HepG2 (cell line): ENCODE data around the gene POPDC2. TPM values are rescaled to one million over a fixed set of nuclear protein-coding genes. Genes with fewer than 3 reads are reported as not detected.

Source experiments
- AHDC1 ChIP-seq: sonication (generic); formaldehyde crosslinking; IDR thresholded peaks from 2 replicates; pipeline ENCODE4 v1.5.1; 2020; ENCODE audit warnings: mild to moderate bottlenecking, missing genetic modification reagents, borderline replicate concordance
- BCL6 ChIP-seq: IDR thresholded peaks from 2 replicates; pipeline ENCODE4 v1.6.1; 2016; ENCODE audit warnings: missing genetic modification reagents, missing compliant biosample characterization
- CBFB ChIP-seq: sonication (generic); formaldehyde crosslinking; IDR thresholded peaks from 2 replicates; pipeline ENCODE4 v1.4.0; 2020; ENCODE audit warnings: missing genetic modification reagents
- ELF1 ChIP-seq: sonication (generic); formaldehyde crosslinking; IDR thresholded peaks from 2 replicates; pipeline ENCODE4 v1.4.0; 2020; ENCODE audit warnings: missing genetic modification reagents
- GABPA ChIP-seq, 2 experiments: IDR thresholded peaks; 2 replicates each; pipeline ENCODE4 v1.6.1; 2011 to 2016; ENCODE audit warnings: low read depth in 2 of 2, low read length in 1 of 2, missing biosample characterization in 1 of 2, missing genetic modification characterization in 1 of 2
- KAT7 ChIP-seq: IDR thresholded peaks from 2 replicates; pipeline ENCODE4 v1.6.1; 2018; ENCODE audit warnings: borderline replicate concordance, missing compliant biosample characterization
- KDM5B ChIP-seq: sonication (generic); formaldehyde crosslinking; IDR thresholded peaks from 2 replicates; pipeline ENCODE4 v1.4.0; 2020; ENCODE audit warnings: missing genetic modification reagents, mild to moderate bottlenecking, borderline replicate concordance
- NFYC ChIP-seq: IDR thresholded peaks from 2 replicates; pipeline ENCODE4 v1.6.1; 2016; ENCODE audit warnings: missing genetic modification reagents, missing compliant biosample characterization
- POLR2AphosphoS5 ChIP-seq: IDR thresholded peaks from 2 replicates; pipeline ENCODE4 v1.6.1; 2012; ENCODE audit warnings: low read depth, low read length
- RFXANK ChIP-seq: IDR thresholded peaks from 2 replicates; pipeline ENCODE4 v1.6.1; 2016
- RFXAP ChIP-seq: sonication (generic); formaldehyde crosslinking; IDR thresholded peaks from 2 replicates; pipeline ENCODE4 v1.4.0; 2020; ENCODE audit warnings: missing genetic modification reagents, borderline replicate concordance
- SYNCRIP ChIP-seq: fragments of 200-400 bp; formaldehyde crosslinking; IDR thresholded peaks from 2 replicates; pipeline ENCODE4 v1.6.1; 2018; ENCODE audit warnings: mild to moderate bottlenecking, low read depth, low read length; ENCODE audit not compliant: insufficient read depth
- THAP11 ChIP-seq: IDR thresholded peaks from 2 replicates; pipeline ENCODE4 v1.6.1; 2016; ENCODE audit warnings: missing biosample characterization, missing genetic modification reagents
- ZFX ChIP-seq: sonication (generic); formaldehyde crosslinking; IDR thresholded peaks from 2 replicates; pipeline ENCODE4 v1.4.0; 2020; ENCODE audit warnings: mild to moderate bottlenecking, low read depth, missing genetic modification reagents, moderate library complexity
- ZNF441 ChIP-seq: sonication (generic); formaldehyde crosslinking; IDR thresholded peaks from 2 replicates; pipeline ENCODE4 v1.7.0; 2021; ENCODE audit warnings: missing genetic modification reagents, borderline replicate concordance
- ZNF543 ChIP-seq: sonication (generic); formaldehyde crosslinking; IDR thresholded peaks from 2 replicates; pipeline ENCODE4 v1.4.0; 2020; ENCODE audit warnings: mild to moderate bottlenecking, missing genetic modification reagents
- ZNF552 ChIP-seq: sonication (generic); formaldehyde crosslinking; IDR thresholded peaks from 2 replicates; pipeline ENCODE4 v1.9.0; 2022; ENCODE audit warnings: missing genetic modification reagents, mild to moderate bottlenecking, borderline replicate concordance
- ZNF614 ChIP-seq: IDR thresholded peaks from 2 replicates; pipeline ENCODE4 v1.6.1; 2018; ENCODE audit warnings: missing biosample characterization, missing genetic modification reagents, inconsistent platforms, borderline replicate concordance
- ZNF639 ChIP-seq: conservative IDR thresholded peaks from 2 replicates; pipeline ENCODE4 v1.6.1; 2018; ENCODE audit warnings: missing genetic modification reagents
- polyA plus RNA-seq, 8 experiments: library from polyadenylated mRNA; depleted of rRNA in 3 of 8; stranded (reverse) in 7 of 8; unstranded in 1 of 8; fragments of >200 nt; fragmentation: Illumina TruSeq in 4 of 8; extraction: Trizol in 4 of 8; gene quantifications; 2 replicates each; pipeline versions ENCODE4 v1.2.1 to v1.2.3, GENCODE V29; 2011 to 2016; ENCODE audit warnings: low read depth in 4 of 8, missing spikeins in 1 of 8, mixed read lengths in 1 of 8; ENCODE audit not compliant: insufficient read depth in 1 of 8
- total RNA-seq, 5 experiments: library from RNA; depleted of rRNA; stranded (reverse); fragments of >200 nt; fragmentation: Illumina TruSeq; extraction: Trizol; gene quantifications; 2 replicates each; pipeline ENCODE4 v1.2.3, GENCODE V29; 2016; ENCODE audit warnings: low read depth in 1 of 5
- TF ChIP-seq, protein P1 (sequence below): IDR thresholded peaks from 2 replicates; pipeline ENCODE4 v1.6.1; 2016; ENCODE audit warnings: low read depth

POPDC2 gene
- total and polyA plus RNA-seq, 2 of the 13 experiments (the other 11 are each of a cell fraction or from before 2014, with no cell fraction given), result 0.18 to 0.58 TPM

DNA sequence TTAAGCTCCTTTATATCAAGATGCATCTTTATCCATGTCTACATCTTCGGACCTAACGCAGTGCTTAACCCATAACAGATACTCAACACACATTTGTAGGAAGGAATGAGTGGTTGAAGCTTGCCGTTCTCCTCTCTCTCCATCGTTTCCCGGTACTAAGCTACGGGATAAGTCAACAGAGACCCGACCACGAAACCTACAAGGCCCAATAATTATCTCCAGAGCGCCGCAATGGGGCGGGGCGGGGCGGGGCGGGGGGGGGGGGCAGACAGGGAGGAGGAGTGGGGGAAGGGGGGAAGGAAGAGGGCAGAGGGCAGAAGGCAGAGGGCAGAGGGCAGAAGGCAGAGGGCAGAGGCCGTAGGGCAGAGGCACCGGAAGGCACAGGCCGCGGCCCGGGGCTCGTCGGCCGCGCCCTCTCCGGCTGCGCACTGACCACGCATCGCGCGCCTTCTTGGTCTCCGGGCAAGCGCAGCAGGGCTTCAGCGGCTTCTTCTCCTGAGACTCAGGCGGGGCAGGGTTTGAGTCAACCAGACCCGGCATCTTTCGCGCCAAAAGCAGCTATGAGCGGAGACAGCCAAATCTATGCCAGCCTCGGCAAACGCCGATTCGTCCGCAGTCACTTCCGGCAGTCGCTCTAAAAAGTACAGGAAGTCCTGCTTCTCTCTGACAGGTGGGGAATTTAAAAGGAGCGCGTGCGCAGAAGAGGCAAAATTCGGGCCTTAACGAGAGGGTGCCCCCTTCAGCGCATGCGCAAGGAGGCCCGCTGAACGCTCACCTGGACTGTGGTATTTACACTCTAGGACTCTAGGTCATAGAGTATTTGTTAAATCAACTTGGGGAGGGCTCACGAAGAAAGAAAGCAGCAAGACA is 16.6 kb upstream of the POPDC2 start, which contains the start of gene COX17 (continued):
- TF ChIP-seq ZNF552 (CRISPR knock-in tag) (no peak), RFXAP (CRISPR knock-in tag) (peak; percentile 57; the same call in 1 of the 2 replicates), ZNF639 (CRISPR knock-in tag) (peak; percentile 33; the same call in 1 of the 2 replicates), POLR2AphosphoS5 (peak; percentile 63; the same call in 1 of the 2 replicates), ZFX (CRISPR knock-in tag) (peak; percentile 96), CBFB (CRISPR knock-in tag) (0 out of 2 replicates have a peak, but pooled peaks have one; percentile 19), SYNCRIP (no peak), ZNF441 (CRISPR knock-in tag) (peak; percentile 3; the same call in 1 of the 2 replicates), RFXANK (CRISPR knock-in tag) (0 out of 2 replicates have a peak, but pooled peaks have one; percentile 63), GABPA (IDR thresholded peaks at IDR 0.05; ENCODE audit: low read depth, low read length) (peak; percentile 79), GABPA (CRISPR knock-in tag; IDR thresholded peaks at IDR 0.05; ENCODE audit: low read depth) (peak; percentile 91), ZNF543 (peak; percentile 78), KAT7 (no peak; the same call in 1 of the 2 replicates), BCL6 (CRISPR knock-in tag) (peak; percentile 13; the same call in 1 of the 2 replicates), AHDC1 (CRISPR knock-in tag) (no peak), KDM5B (peak; percentile 68; the same call in 1 of the 2 replicates), THAP11 (peak; percentile 85), ELF1 (CRISPR knock-in tag) (peak; percentile 95), NFYC (peak; percentile 69), ZNF614 (CRISPR knock-in tag) (peak; percentile 39; the same call in 1 of the 2 replicates)
- TF ChIP-seq, protein P1, sequence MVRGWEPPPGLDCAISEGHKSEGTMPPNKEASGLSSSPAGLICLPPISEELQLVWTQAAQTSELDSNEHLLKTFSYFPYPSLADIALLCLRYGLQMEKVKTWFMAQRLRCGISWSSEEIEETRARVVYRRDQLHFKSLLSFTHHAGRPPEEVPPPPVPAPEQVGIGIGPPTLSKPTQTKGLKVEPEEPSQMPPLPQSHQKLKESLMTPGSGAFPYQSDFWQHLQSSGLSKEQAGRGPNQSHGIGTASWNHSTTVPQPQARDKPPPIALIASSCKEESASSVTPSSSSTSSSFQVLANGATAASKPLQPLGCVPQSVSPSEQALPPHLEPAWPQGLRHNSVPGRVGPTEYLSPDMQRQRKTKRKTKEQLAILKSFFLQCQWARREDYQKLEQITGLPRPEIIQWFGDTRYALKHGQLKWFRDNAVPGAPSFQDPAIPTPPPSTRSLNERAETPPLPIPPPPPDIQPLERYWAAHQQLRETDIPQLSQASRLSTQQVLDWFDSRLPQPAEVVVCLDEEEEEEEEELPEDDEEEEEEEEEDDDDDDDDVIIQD, result peak; percentile 77; the same call in 1 of the 2 replicates
